HG02870 (cell line): ENCODE results near the gene PDCD7.
"Not testable (repeated sequence)": the region's sequence is repeated elsewhere in the genome, so short reads cannot be mapped to it uniquely, and the experiment has no call there.

Experiments used
- ATAC-seq: cut with Tn5 transposase; IDR thresholded peaks from one replicate; pipeline ENCODE4 v1.9.1; 2021; ENCODE audit warnings: mild to moderate bottlenecking, moderate library complexity; ENCODE audit not compliant: unreplicated experiment

The PDCD7 gene

DNA sequence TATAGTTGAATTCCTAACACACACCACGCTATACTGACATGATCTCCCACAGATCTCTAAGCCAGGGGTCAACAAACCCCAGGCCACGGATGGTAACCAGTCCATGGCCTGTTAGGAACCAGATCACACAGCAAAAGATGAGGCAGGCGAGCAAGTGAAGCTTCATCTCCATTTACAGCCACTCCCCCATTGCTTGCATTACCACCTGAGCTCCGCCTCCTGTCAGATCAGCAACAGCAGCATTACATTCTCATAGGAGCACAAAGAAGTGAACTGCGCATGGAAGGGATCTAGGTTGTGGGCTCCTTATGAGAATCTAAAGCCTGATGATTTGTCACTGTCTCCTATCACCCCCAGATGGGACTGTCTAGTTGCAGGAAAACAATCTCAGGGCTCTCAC lies 2.7 kb downstream of the PDCD7 start:
- ATAC-seq: no peak

DNA sequence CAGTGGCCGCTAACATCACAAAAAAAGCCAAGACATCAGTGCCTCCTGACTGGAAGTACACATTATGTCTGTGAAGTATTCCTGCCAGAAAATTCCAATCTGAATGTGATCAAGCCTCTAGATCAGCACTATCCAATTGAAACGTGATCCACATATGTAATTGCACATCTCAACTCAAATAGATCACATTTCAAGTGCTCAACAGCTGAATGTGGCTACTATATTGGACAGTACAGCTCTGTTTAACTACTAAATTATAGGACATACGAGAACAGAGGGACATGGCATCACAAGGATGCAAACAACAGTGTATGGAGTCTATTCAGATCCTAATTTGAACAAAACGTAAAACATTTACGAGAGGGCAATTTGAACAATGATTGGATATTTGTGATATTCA lies 18.1 kb downstream of the PDCD7 start:
- no peak for ATAC-seq

DNA sequence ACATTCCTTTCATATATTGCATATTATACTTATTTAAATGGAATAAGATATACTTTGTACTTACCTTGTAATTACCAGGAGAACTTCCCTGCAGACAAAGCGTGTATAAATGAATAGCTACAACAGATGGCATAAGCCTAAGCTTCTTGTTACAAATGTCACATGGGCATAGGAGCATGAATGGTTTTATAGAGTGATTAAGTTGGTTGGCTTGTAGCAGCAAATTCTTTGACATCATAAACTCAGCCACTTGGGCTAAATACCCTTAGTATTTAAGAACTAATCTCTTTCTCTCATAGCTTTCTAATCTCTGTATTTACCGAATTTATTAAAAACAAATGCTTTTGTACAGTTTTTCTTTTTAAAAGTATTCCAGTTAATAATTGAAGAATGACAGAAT lies 18.5 kb downstream of the PDCD7 start, which contains the start of gene UBAP1L:
UBAP1L (minus strand) TSS at position 115 of the 400 bp plus-strand sequence. CDS start 8,985 bp downstream, outside the sequence.
- ATAC-seq: no peak

DNA sequence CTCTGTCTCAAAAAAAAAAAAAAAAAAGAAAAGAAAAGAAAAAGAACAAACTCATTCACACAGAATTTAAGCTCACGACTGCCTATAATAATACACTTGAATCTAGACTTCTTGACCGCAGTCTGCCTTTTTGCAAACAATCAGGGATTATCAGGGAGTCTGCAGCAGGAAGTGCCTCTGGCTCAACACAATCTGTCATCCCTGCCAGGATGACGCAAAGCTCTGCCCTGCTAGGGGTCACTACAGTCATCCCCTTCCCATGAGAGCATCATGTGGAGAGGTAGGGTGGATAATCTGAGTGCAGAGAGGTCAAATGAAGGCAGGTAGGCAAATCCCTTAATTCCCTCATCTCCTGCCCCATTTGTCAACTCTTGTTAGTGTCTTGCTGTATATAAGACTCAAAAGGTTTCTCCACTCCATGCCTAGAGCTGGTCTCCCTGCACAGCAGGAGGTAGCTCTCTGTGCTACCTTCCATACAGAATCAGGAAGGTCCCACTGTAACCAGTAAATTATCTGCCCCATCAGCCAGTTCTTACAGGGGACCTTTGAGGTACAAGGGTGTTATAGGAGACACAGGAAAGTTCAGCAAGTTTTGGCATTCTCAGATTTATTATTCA lies 22.8 kb downstream of the PDCD7 start:
- no peak for ATAC-seq

DNA sequence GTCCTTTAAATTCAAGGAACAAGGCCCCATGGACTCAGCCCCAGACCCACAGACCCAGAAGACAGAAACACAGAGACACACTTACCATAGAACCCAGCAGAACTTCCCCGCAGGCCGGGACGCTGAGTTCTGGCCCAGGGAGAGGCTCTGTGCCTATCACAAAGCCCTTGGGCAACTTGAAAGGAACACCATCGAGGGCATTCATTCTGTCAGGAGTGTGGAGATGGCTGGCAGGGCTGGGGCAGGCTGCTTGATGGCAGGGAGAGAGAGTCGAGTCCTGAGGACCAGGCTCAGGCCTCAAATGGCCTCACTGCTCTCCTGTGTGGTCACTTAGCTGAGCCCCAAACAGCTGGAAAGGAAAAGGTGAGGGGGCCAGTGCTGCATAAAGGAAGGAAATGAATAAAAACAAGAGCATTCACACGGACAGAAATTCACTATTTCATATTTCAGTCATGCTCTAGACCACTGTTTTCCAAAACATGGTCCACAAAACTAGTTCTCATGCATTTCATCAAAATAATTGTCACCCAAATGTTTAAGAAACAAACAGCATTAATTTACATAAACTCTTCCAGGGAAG lies 27.5 kb downstream of the PDCD7 start:
- ATAC-seq: no peak

DNA sequence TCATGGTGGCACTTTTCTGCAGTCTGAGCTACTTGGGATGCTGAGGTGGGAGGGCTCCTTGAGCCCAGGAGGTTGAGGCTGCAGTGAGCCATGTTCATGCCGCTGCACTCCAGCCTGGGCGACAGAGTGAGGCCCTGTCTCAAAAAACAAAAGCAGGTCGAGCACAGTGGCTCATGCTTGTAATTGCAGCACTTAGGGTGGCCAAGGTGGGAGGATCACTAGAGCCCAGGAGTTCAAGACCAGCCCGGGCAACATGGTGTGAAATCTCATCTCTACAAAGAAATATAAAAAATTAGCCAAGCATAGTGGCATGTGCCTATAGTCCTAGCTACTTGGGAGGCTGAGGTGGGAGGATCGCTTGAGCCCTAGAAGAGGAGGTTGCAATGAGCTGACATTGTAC lies 28.6 kb downstream of the PDCD7 start:
- no peak for ATAC-seq

DNA sequence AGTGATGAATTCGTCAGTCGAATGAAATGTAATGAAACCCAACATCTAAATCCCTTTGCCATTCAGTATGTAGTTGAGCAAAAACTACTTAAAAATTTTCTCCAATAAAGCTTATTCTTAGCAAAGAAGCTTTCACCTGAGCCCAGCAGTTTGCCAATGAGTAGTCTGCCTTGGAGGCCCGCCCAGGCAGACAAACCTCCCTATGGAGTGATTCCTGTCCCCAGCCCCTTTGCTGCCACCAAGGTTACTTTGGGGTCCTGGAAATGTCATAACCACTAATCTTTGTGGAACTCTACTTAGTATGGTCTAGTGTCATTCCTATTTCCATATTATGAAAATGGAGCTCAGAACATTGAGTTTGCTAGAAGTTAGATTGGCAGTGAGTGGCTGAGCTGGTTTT lies 30.7 kb downstream of the PDCD7 start:
- ATAC-seq: no peak

DNA sequence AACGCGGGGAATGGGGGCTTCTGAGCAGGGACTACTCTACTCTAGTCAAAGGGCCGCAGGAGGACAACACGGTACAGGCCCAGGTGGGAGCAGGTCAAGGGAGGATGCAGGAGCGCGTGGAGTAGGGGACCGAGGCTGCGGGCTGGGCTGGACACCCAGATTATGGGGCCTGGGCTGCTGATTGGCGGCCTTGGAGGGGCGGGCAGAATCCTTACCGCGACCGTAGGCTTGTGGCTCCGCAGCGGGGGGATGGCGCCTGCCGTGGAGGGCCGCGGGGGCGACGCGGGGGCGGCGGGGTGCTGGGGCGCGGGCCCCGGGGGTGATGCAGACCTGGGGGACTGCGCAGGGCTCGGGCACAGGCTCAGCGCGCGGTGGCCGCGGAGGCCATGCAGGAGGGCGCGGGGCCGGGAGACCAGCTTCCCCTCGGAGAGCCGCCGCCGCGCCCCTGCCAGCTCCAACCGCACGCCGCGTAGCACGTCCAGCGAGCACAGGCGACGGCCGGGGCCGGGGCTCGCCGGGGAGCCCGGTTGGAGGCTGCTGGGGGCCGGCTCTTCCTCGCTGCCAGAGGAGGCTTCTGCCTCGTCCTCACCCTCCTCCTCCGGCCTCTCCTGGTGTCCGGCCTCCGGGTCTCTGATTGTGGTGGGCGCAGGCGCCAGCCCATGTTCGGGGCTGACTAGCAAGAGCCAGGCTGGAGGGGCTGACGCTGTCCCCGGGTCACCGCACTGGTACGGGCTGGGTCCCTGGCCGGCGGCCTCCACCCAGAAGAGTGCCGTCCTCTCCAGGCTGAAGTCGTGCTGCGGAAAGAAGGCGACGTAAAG lies 31.5 kb downstream of the PDCD7 start:
- no peak for ATAC-seq

DNA sequence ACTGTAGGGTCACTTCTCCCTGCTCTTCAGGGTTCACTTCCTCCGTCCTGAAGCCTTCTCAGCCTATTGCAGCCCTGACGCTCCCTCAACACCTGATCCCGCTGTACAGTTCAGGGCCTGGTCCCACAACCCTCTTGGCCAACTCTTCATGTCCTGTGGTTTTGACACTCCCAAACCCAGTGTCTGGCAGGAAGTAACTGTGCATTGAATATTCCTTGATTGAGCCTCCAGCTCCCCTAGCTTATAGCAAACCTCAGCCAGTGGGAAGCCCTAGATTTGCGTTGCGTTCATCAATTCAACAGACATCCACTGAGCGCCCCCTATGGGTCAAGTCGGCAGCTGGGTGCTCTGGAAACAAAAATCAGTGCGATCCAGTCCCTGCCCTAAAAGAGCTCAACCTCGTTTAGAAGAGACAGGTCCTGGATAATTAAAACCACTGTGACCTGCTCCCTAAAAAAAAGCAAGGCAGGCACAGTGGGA lies 32.2 kb downstream of the PDCD7 start:
- no peak for ATAC-seq

DNA sequence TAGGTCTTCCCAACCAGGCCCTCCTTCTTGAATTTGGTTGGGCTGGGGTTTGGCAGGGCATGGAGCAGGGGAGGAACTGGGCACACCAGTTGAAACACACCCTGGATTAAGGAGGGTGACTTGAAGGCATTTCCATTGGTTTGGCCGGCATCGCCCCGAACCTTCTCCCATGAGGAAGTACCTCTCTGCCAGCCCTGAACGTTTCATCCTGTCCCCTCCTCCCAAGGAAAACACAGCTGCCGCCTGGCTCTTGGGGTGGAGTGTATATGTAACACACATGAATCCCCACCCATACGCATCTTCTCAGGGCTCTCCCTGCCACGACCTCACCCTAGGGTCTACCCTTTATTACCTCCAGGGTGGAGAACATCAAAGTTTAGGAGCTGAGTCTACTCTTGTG lies 33.2 kb downstream of the PDCD7 start:
- ATAC-seq: no peak

DNA sequence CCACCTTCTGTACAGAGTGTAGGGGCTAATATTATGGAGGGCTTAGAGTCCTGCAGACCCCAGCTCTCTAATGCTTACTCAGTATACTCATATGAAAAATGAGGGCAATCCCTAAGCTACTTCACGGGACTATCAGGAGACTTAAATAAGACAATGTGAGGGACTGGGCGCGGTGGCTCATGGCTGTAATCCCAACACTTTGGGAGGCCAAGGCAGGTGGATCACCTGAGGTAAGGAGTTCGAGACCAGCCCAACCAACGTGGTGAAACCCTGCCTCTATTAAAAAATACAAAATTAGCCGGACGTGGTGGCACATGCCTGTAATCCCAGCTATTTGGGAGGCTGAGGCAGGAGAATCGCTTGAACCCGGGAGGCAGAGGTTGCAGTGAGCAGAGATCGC lies 33.8 kb downstream of the PDCD7 start:
- not testable (repeated sequence) for ATAC-seq

DNA sequence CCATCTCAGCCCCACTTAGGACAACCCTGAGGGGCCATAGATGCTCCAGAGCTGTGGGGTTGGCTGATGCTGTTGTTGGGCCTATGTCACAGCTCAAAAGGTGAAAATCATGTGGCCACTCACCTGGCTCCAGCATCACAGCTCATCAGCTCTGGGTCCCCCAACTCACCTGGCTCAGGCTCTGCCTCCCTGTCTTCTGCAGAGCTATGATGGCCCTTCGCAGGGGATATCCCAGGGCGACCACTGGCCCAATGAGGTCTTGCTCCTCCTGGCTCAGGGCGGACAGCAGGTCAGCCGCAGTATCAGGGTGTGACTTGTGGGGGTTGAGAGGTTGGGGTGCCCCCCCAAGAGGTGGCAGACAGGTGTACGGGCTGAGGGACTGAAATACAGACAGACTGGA lies 34.3 kb downstream of the PDCD7 start:
- ATAC-seq: no peak

DNA sequence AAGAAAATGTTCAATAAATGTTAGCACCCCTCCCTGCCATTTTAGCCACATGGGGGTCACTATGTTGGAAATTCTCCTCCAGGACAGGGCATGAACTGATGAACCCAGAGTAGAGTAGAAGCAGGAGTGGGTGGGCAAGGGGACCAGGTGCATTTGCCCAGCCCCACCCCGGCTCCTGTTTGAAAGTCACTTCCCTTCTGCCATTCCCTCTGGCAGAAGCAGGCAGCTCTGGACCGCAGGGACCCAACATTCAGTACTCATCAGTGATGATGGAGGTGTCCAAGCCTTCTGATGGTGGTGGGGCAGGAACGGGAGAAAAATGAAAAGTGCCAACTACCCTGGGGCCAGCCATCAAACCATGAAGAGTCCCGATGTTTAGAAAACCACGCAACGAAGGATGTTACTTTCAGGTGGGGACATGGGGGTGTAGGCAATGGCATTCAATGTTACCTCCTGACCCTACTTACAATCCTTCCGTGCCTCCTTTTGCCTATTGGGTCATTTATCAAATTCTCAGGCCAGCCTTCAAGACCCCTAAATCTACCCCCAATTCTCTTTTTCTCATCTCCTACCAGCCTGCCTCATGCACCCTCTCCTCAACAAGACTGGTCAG lies 35.9 kb downstream of the PDCD7 start:
- no peak for ATAC-seq

DNA sequence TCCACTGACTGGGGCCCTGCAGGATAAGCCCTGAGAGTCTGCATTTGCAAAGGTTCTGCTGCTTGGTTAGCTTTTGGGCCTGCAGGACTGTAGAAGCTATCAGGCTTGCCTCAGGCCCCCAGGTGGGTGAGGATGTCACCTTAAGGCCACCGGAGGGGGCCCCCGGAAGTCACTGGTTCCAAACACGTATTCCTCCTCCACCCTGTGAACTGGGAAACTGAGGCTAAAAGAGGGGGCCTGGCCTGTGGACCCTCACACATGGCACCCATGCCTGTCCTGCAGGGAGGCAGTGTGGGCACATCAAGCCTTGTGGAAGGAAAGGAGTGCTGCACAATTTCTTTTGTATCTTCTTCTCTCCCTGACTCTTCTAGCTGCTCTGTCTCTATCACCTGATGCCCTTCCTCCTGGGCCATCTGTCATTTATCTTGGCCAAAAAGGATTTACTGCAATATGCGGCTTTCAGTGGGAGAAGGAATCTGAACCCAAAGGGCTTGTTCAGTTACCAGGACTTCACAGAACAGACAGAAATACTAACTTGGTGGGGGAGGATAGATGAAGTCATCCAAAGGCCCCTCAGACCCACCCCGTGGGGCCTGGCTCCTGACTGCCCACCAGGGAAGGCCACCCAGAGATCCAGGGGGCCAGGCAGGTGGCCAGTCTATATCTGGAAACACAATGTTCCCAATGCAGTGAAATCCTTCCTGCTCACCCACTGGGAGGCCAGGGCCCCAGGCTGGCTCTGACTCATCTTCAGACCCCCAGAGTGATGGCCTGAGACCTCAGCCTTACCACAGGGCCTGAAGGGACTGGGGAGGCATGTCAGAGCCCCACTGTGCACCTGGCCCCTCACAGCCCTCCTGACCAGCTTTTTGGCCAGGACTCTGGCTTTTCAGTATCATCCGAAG lies 36.9 kb downstream of the PDCD7 start:
- no peak for ATAC-seq

DNA sequence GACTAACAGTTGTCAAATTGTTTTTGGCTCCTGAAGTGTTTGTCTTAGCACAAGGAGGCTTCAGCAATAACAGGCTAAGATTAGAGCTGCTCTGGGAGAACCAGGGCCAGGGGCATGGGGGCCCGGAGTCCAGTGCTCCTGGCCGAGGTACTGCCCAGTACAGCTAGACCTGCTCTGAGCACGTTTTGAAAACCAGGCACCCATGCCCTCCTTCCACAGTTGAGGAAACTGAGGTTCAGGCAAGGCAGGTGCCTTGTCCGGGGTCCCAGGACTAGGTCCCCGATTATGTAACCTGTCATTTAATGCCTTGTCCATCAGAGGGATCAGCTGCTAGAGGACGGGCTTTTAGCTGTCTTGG lies 37.9 kb downstream of the PDCD7 start:
- no peak for ATAC-seq

DNA sequence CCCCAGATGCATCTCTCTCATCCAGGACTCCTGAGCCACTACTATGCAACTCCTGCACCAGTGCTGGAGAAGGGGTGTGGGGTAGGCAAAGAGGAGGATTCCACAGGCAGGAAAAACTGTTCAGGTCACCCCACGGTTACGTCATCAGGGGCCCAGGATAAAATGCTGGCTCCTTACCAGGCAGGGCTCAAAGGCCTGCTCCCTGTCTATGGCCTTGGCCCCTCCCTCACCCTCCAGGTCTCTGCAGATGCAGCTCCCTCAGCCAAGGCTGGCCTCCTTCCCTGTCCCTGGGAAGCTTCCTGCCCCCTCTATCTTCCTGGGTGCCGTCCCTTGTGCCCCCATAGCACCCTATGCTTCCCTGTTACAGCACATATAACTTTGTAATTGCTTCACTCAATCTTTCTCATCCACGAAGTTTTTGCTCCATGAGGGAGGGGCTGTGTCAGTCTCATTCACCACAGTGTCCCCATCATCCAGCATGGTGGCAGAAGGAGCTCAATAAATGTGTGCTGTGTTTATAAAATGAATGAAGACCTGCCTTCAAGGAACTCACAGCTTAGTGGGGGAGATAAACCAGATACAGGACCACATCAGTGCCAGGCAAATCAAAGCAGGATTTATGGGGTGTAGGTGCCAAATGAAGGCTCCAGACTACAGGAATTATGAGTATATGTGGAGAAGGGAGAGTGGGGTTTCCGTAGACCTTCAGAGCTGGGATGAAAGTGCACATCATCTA lies 38.4 kb downstream of the PDCD7 start:
- ATAC-seq: no peak

DNA sequence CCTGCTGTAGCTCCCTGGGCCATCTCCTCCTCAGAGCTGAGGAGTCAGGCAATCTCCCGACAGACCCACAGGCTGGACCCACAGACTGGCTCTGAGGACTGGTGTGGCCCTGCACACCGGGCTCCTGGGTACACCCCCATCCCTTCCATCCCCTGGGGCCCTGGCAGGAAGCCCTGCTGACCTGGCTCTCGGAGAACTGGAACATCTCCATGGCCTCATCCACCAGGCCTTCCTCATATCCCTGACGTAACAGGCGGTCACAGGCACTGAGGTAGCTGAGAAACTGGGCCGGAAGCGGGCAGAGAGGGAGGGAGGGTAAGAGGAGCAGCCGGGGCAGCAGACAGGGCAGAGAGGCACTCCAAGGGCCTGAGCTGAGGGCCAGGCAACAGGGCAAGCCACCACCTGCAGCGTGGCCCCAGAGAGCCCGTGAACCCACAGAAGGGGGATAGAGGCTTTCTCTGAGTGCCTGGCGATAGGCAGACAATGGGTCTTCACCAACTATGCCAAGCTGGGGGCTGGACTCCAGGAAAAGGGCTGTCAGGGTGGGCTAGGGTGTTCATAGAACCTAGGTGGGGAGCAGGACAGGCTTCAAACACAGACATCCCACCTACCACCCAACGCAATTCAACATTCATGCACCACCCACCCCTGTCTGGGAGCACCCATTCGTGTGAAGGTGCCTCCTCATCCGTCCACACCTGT lies 39.2 kb downstream of the PDCD7 start:
- no peak for ATAC-seq

DNA sequence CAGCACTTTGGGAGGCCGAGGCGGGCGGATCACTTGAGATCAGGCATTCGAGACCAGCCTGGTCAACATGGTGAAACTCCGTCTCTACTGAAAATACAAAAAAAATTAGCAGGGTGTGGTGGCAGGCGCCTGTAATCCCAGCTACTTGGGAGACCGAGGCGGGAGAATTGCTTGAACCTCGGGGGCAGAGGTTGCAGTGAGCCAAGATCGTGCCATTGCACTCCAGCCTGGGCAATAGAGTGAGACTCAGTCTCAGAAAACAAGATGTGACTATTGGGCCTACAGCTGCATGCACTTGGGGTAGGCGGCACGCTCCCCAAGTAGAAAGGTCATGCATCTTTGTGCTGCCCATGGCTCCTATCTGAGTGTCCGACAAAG lies 39.8 kb downstream of the PDCD7 start:
- not testable (repeated sequence) for ATAC-seq
